ELF-1 (cell line): ENCODE results near the gene LNP1.
"Not testable (repeated sequence)": the region's sequence is repeated elsewhere in the genome, so short reads cannot be mapped to it uniquely, and the experiment has no call there.

Experiments
- DNase-seq: peaks from one replicate; pipeline ENCODE4 v3.0.0-alpha.2; 2016; ENCODE audit warnings: low read depth, low spot score

LNP1 gene

DNA sequence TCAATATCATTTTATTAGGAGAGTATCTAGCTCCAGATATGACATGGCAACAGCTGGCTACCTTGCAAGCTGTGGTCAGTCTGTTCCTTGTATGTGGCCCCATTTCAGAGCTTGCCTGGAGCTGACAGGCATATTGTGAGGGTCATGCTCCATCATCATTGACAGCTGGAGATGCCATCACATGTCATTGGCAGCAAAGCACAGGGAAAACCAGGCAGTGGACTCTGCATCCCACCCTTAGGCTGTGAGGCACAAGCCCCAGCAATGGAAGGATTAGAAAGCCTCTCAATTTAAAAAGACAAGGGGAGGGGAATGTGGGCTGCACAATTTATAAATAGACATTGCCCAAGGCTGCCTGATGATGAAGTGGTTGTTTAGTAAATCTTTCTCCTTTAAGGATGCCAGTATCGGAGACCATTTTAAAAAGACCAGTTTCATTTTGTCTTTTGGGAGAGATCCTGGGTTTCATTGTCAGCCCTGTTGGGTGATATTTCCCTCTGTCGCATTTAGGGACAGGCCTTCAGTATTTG is 27.9 kb downstream of the LNP1 start:
- peak; percentile 36 for DNase-seq

GRCh38 chr3:100436951-100437350 is 35.6 kb downstream of the LNP1 start:
- DNase-seq, result no peak

DNA sequence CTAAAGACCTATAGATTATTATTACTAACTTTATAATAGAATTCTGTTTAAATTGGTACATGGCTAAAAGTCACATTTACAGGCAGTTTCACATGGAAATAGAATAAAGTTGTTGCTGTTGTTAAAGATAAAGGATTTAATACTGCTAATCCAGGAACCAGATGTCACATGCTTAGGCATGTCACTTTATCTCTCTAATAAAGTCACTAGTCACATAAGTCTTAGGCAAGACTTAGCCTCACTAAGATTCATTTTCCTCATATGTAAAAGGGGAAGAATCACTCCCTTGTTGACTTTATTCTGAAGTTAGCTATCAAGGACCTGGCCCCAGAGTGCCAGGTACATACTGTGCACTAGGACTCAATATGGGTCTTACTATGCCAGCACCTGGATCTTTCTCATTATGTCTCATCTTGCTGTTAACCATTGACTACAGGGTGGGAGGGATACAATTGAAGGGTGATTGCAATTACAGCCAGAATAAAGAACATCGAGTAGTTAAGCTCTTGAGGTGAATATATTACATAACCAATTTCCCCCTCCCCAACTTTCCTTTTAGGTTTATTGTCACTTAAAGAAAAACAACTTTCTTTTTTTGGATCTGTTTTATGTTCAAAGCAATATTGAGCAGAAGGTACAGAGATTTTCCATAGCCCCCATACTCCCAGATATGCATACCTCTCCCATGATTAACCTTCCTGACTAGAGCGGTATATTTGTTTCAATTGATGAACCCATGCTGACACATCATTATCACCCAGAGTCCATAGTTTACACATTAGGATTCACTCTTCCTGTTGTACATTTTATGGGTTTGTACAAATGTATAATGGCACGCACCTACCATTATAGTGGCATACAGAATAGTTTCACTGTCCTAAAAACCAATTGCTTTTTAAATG is 36.6 kb downstream of the LNP1 start:
- no peak for DNase-seq

GRCh38 chr3:100438623-100438974 is 37.3 kb downstream of the LNP1 start:
- no peak for DNase-seq

- DNase-seq, result no peak
These were observed 39.6 kb downstream of the LNP1 start for GRCh38 chr3:100440895-100441294.

GRCh38 chr3:100443690-100444089 is 42.4 kb downstream of the LNP1 start:
- no peak for DNase-seq

DNA sequence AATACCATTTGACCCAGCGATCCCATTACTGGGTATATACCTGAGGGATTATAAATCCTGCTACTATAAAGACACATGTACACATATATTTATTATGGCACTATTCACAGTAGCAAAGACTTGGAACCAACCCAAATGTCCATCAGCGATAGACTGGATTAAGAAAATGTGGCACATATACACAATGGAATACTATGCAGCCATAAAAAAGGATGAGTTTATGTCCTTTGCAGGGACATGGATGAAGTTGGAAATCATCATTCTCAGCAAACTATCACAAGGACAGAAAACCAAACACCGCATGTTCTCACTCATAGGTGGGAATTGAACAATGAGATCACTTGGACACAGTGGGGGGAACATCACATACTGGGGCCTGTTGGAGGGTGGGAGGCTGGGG is 45.7 kb downstream of the LNP1 start:
- DNase-seq, result not testable (repeated sequence)

DNA sequence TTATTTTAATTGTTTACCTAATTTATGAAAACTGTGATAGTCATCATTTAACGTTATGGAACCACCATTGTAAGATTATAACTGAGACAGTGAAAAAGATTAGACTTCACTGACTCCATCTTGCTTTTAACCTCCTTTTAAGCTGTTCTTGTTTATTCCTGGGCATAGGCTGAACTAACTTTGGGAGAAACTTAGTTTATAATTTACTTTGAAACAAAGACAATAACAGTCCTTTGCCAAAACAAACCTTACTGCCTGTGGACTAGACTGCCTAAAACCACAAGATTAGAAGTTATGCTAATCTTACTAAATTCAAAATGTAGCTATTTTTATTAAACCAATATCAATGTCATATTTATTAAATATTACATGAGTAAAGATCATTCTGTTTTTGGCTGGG is 46.7 kb downstream of the LNP1 start:
- DNase-seq, result no peak

GRCh38 chr3:100449214-100449613 is 47.9 kb downstream of the LNP1 start:
- DNase-seq, result peak; percentile 19

- DNase-seq, result no peak
These were observed 53.3 kb downstream of the LNP1 start for GRCh38 chr3:100454677-100455076.

DNA sequence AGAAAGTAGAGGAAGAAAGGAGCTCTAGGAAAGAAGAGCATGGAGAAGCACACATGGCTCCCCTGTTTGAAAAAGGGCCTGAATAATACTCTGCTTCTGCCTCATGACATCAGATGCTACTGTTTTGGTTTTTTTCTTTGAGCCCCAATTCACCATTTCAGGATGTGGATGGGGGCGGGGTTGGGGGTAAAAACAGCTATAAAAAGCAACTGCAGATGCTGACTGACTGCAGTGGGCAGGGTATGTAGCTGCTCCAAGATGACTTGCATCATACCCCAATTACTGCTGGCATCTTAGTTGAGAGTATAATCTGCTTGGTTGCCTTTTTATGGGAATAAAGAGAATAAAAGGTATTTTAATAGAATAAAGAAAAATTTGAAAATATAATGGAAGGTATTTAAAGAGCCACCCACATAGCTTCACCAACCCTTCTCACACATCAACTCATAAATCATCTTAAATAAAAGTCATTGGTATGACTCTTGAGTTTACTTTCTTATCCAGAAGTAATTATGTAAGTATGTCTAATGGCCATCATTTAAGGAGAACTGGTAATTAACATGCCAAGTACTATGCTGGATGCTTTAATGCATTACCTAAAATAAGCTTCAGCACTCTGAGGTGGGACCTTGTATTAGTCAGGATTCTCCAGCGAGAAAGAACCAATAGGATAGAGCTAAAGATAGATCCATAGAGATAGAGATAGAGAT is 54.7 kb downstream of the LNP1 start:
- no peak for DNase-seq

DNA sequence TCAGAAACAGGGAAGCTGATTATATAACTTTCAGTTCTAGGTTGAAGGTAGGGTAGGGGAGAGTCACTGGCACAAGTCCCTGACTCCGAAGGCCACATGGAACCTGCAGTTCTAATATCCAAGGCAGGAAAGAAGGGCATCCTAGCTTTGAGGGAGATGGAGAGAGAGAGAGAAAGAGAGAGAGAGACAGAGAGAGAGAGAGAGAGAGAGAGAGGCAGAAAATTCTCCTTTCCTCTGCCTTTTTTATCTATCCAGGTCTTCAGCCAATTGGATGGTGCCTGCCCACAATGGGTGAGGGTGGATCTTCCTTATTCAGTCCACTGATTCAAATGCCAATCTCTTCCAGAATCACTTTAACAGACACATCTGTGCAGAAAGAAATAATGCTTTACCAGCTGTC is 55.4 kb downstream of the LNP1 start:
- DNase-seq, result no peak

- no peak for DNase-seq
These were observed 56.5 kb downstream of the LNP1 start for GRCh38 chr3:100457811-100458210.

GRCh38 chr3:100458814-100459213 is 57.5 kb downstream of the LNP1 start:
- no peak for DNase-seq

GRCh38 chr3:100463002-100463401 is 61.7 kb downstream of the LNP1 start:
- peak; percentile 37 for DNase-seq

DNA sequence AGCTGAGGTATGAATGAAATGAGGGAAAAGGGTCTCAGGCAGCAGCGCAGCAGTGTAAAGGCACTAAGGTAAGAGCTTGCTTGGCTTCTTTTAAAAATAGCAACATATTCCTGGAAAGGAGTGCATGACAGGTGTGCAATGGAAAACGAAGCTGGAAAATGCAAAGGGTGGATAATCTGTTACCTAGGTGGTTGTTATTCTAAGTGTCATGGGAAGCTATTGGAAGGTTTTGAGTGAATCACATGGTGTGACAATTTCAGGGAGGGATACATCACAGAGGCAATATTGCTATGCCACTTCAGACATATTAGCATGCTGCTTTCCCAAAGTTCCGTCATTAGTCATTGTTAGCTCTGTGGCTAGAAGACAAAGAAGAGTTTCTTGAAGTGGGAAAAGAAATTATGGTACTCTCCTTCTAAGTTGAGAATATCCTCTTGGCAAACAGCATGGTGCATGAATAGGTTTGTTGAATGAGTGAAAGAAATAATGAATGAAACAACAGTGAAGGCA is 62.4 kb downstream of the LNP1 start:
- DNase-seq, result no peak

GRCh38 chr3:100465892-100466777 is 64.8 kb downstream of the LNP1 start:
- DNase-seq, result no peak

GRCh38 chr3:100467133-100467532 is 65.8 kb downstream of the LNP1 start:
- no peak for DNase-seq

GRCh38 chr3:100468676-100469075 is 67.3 kb downstream of the LNP1 start:
- DNase-seq, result no peak

- no peak for DNase-seq
These were observed 69.6 kb downstream of the LNP1 start for GRCh38 chr3:100470951-100471350.

GRCh38 chr3:100471444-100471843 is 70.1 kb downstream of the LNP1 start:
- DNase-seq, result no peak
